ENCODE results near the gene SCN4B. TPM values are rescaled to one million over a fixed set of nuclear protein-coding genes. Genes with fewer than 3 reads are reported as not detected.
A peak's percentile ranks its signal among the peaks of the same experiment; 100 is the strongest.

The SCN4B gene
- total RNA-seq, 2 experiments from 2014 or later = 0.72 to 1.1 TPM

GRCh38 chr11:118144301-118145268 is 8.0 kb downstream of the SCN4B start:
- POLR2A ChIA-PET = interaction anchor here (1.0 to 1.2 kb wide), 2 partner anchors 23 to 154 kb away, joined by 3 read pairs; no protein-coding TSS in a partner anchor
- Mint-ChIP-seq H3K27me3 (peaks cover 42% of the 10 kb centered on the region), H3K36me3 (ENCODE audit: low read depth) (no peaks in the 10 kb centered on the region), H3K4me3 (peak overlapping the region; percentile 76), H3K4me1 (ENCODE audit: low read depth) (peaks cover 3% of the 10 kb centered on the region), H3K27ac (no peak overlapping the region), H3K9me3 (no peaks in the 10 kb centered on the region)
- intact Hi-C loops (cut with micrococcal nuclease) = loop anchor here (5.0 kb wide), 1 partner anchor 148 kb away; no protein-coding TSS in a partner anchor
- CTCF ChIA-PET = interaction anchor here (0.6 to 6.8 kb wide), 25 partner anchors 9 to 450 kb away, joined by 3 to 116 read pairs (median 4); partner anchors contain the start of genes CD3E and SCN4B
- ATAC-seq (no peak), DNase-seq (no peak)
- TF ChIP-seq CTCF (IDR thresholded peaks at IDR 0.05) = no peak

GRCh38 chr11:118143661-118144185 is 8.9 kb downstream of the SCN4B start:
- intact Hi-C loops (cut with micrococcal nuclease) = no loop called here
- peaks cover 42% of the 10 kb centered on the region for H3K27me3 Mint-ChIP-seq
- H3K9me3 Mint-ChIP-seq = no peaks in the 10 kb centered on the region
- H3K4me3 Mint-ChIP-seq = no peak overlapping the region
- TF ChIP-seq CTCF (IDR thresholded peaks at IDR 0.05) = no peak
- no peak overlapping the region for H3K27ac Mint-ChIP-seq
- DNase-seq (no peak), ATAC-seq (no peak)
- CTCF ChIA-PET = interaction anchor here (0.7 to 6.8 kb wide), 11 partner anchors 9 to 243 kb away, joined by 3 to 116 read pairs (median 7); partner anchors contain the start of gene SCN4B
- POLR2A ChIA-PET = interaction anchor here (1.2 kb wide), 1 partner anchor 153 kb away, joined by 3 read pairs; no protein-coding TSS in a partner anchor
- peaks cover 3% of the 10 kb centered on the region for H3K4me1 Mint-ChIP-seq (ENCODE audit: low read depth)
- no peaks in the 10 kb centered on the region for H3K36me3 Mint-ChIP-seq (ENCODE audit: low read depth)

GRCh38 chr11:118142809-118143208 is 9.8 kb downstream of the SCN4B start:
- intact Hi-C loops (cut with micrococcal nuclease) = no loop called here
- DNase-seq = peak; percentile 38
- Mint-ChIP-seq H3K27ac (no peak overlapping the region), H3K27me3 (peaks cover 44% of the 10 kb centered on the region), H3K9me3 (no peaks in the 10 kb centered on the region), H3K36me3 (ENCODE audit: low read depth) (no peaks in the 10 kb centered on the region), H3K4me1 (ENCODE audit: low read depth) (peaks cover 3% of the 10 kb centered on the region), H3K4me3 (no peak overlapping the region)
- no peak for ATAC-seq
- CTCF ChIA-PET = interaction anchor here (0.8 to 6.8 kb wide), 7 partner anchors 9 to 153 kb away, joined by 3 to 116 read pairs (median 8); no protein-coding TSS in a partner anchor
- POLR2A ChIA-PET = no interaction called here
- TF ChIP-seq CTCF (IDR thresholded peaks at IDR 0.05) = no peak

- ChIA-PET POLR2A (no interaction called here), CTCF (interaction anchor here (0.8 to 6.8 kb wide), 5 partner anchors 9 to 153 kb away, joined by 3 to 116 read pairs (median 3); no protein-coding TSS in a partner anchor)
- DNase-seq (no peak), ATAC-seq (no peak)
- intact Hi-C loops (cut with micrococcal nuclease) = no loop called here
- Mint-ChIP-seq H3K27ac (no peak overlapping the region), H3K36me3 (ENCODE audit: low read depth) (no peaks in the 10 kb centered on the region), H3K4me3 (no peak overlapping the region), H3K4me1 (ENCODE audit: low read depth) (peaks cover 3% of the 10 kb centered on the region), H3K9me3 (no peaks in the 10 kb centered on the region), H3K27me3 (peaks cover 43% of the 10 kb centered on the region)
- no peak for TF ChIP-seq CTCF (IDR thresholded peaks at IDR 0.05)
Measured at GRCh38 chr11:118142081-118142480, 10.5 kb downstream of the SCN4B start.

All from activated CD8-positive, alpha-beta T cell treated with anti-CD3 and anti-CD28 coated beads for 36 hours (primary cell).